Transverse colon (tissue), 4 donors: ENCODE results near the gene SLC22A23. TPM values are rescaled to one million over a fixed set of nuclear protein-coding genes. Genes with fewer than 3 reads are reported as not detected.

Source experiments
- DNase-seq: peaks from one replicate; pipeline ENCODE4 v3.0.0-alpha.2; 2019
- H3K27ac ChIP-seq, 4 donors: fragments of 200-600 bp; sonication (generic); 2 replicates each; pipeline ENCODE4 v1.5.1; 2016 to 2018; ENCODE audit warnings: inconsistent platforms in 4 of 4
- H3K27me3 ChIP-seq: fragments of 200-600 bp; sonication (generic); 2 replicates; pipeline ENCODE4 v1.5.1; 2017; ENCODE audit warnings: inconsistent platforms
- H3K36me3 ChIP-seq, 4 donors: fragments of 200-600 bp; sonication (generic); 2 replicates each; pipeline ENCODE4 v1.5.1; 2017 to 2019; ENCODE audit warnings: inconsistent platforms in 4 of 4
- H3K4me1 ChIP-seq, 4 donors: fragments of 200-600 bp; sonication (generic); 2 replicates each; pipeline ENCODE4 v1.5.1; 2017 to 2020; ENCODE audit warnings: inconsistent platforms in 4 of 4
- H3K4me3 ChIP-seq, 4 donors: fragments of 200-600 bp; sonication (generic); 1 replicate in 1 of 4; 2 replicates in 3 of 4; pipeline versions ENCODE4 v1.5.1 to v1.6.1; 2017 to 2019; ENCODE audit warnings: inconsistent platforms in 4 of 4
- H3K9me3 ChIP-seq, 2 donors: fragments of 200-600 bp; sonication (generic); 2 replicates each; pipeline ENCODE4 v1.5.1; 2017 to 2019; ENCODE audit warnings: inconsistent platforms in 2 of 2
- CTCF ChIP-seq, 5 experiments: fragments of 200-600 bp in 3 of 5; fragments of 450-650 bp in 2 of 5; sonication (generic) in 3 of 5; IDR thresholded peaks; 1 replicate in 2 of 5; 2 replicates in 3 of 5; pipeline ENCODE4 v1.5.1; 2016 to 2017; ENCODE audit warnings: antibody characterized with exemption in 5 of 5, inconsistent platforms in 3 of 5, mild to moderate bottlenecking in 2 of 5, moderate library complexity in 1 of 5
- EP300 ChIP-seq: sonication (generic); formaldehyde crosslinking; IDR thresholded peaks from one replicate; pipeline ENCODE4 v1.6.1; 2017; ENCODE audit warnings: antibody characterized with exemption, low read depth
- POLR2A ChIP-seq: fragments of 450-650 bp; IDR thresholded peaks from one replicate; pipeline ENCODE4 v1.6.1; 2016; ENCODE audit warnings: antibody characterized with exemption, mild to moderate bottlenecking, moderate library complexity
- POLR2AphosphoS5 ChIP-seq, 3 donors: sonication (generic); formaldehyde crosslinking; IDR thresholded peaks; one replicate each; pipeline ENCODE4 v1.6.1; 2016; ENCODE audit warnings: antibody characterized with exemption in 3 of 3
- WGBS, 2 donors: methylation state at CpG; one replicate each; pipeline ENCODE4 v1.1.5; 2018; ENCODE audit warnings: low coverage in 1 of 2; 5-methylcytosine and 5-hydroxymethylcytosine counted together
- in situ Hi-C, 4 donors: fragments of 200-750 bp; cut with MboI; loops; one replicate each; pipeline versions ENCODE4 v1.15.0 to v1.15.1; 2017; ENCODE audit warnings: low sequenced_read_pairs in 3 of 4, low pct_ligation_motif_present in 1 of 4, low pct_unique_long_range_greater_than_20kb in 1 of 4
- intact Hi-C: fragments of 100-400 bp; cut with DNase I; formaldehyde crosslinking; loops from one replicate; pipeline ENCODE4 v1.15.1; 2023; ENCODE audit warnings: low total_unique reads
- total RNA-seq, 4 donors: library from RNA; depleted of rRNA; stranded (reverse); fragments of >200 nt; gene quantifications; one replicate each; pipeline ENCODE4 v1.1.0, GENCODE V29; 2016

SLC22A23 gene
- total RNA-seq, 4 donors from 2014 or later: 96.1 to 161 (median 117) TPM

GRCh38 chr6:3391902-3392458, 64.9 kb downstream of the SLC22A23 start:
- Histone ChIP-seq H3K27me3 (no peaks in the 10 kb centered on the region), H3K36me3 (no peaks in the 10 kb centered on the region), H3K27ac (peak overlapping the region in 3 of 4 donors; percentile 10 to 61 (median 11)), H3K9me3 (no peaks in the 10 kb centered on the region), H3K4me1 (peaks cover 13 to 70% (median 26%) of the 10 kb centered on the region in 4 donors), H3K4me3 (no peak overlapping the region)
- WGBS, 2 donors: 60 to 97% methylated on average over 1 to 3 of the region's 3 CpGs
- in situ Hi-C loops: no loop called here
- no peak for DNase-seq
- no peak for TF ChIP-seq POLR2AphosphoS5 (IDR thresholded peaks at IDR 0.05)
- TF ChIP-seq EP300: no peak
- TF ChIP-seq POLR2A: no peak
- no peak for TF ChIP-seq CTCF (IDR thresholded peaks at IDR 0.05)
- intact Hi-C loops: no loop called here

- Histone ChIP-seq H3K4me3 (no peak overlapping the region), H3K27ac (peak overlapping the region; percentile 61 to 80 (median 72)), H3K9me3 (no peaks in the 10 kb centered on the region), H3K27me3 (no peaks in the 10 kb centered on the region), H3K4me1 (peaks cover 16 to 69% (median 38%) of the 10 kb centered on the region in 4 donors), H3K36me3 (no peaks in the 10 kb centered on the region)
- 38 to 69% methylated on average over 3 to 5 of the region's 5 CpGs for WGBS, 2 donors
- TF ChIP-seq POLR2A (no peak), POLR2AphosphoS5 (IDR thresholded peaks at IDR 0.05) (peak in 2 of 3 donors; percentile 31 to 55), CTCF (IDR thresholded peaks at IDR 0.05) (no peak), EP300 (no peak)
- intact Hi-C loops (no loop called here), in situ Hi-C loops (no loop called here)
- peak; percentile 88 for DNase-seq
These were observed 66.2 kb downstream of the SLC22A23 start for GRCh38 chr6:3390698-3391097.

GRCh38 chr6:3389390-3390167, 67.3 kb downstream of the SLC22A23 start:
- Histone ChIP-seq H3K9me3 (no peaks in the 10 kb centered on the region), H3K4me1 (peaks cover 16 to 76% (median 48%) of the 10 kb centered on the region in 4 donors), H3K36me3 (no peaks in the 10 kb centered on the region), H3K4me3 (no peak overlapping the region), H3K27ac (peak overlapping the region; percentile 61 to 80 (median 72)), H3K27me3 (no peaks in the 10 kb centered on the region)
- no peak for DNase-seq
- TF ChIP-seq EP300: no peak
- intact Hi-C loops (no loop called here), in situ Hi-C loops (no loop called here)
- 71% methylated on average over 15 of the region's 15 CpGs; no CpG with 5 or more reads in 1 of the 2 donors for WGBS, 2 donors

- TF ChIP-seq CTCF (IDR thresholded peaks at IDR 0.05) (no peak), POLR2AphosphoS5 (IDR thresholded peaks at IDR 0.05) (no peak), EP300 (no peak), POLR2A (no peak)
- in situ Hi-C loops (no loop called here), intact Hi-C loops (no loop called here)
- no peak for DNase-seq
- no peaks in the 10 kb centered on the region for H3K36me3 ChIP-seq
- H3K27ac ChIP-seq: peak overlapping the region in 1 of 4 donors; percentile 61
- H3K4me3 ChIP-seq: no peak overlapping the region
- WGBS, 2 donors: 63 to 69% methylated on average over 2 to 9 of the region's 9 CpGs
- peaks cover 20 to 82% (median 55%) of the 10 kb centered on the region in 4 donors for H3K4me1 ChIP-seq
- H3K27me3 ChIP-seq: no peaks in the 10 kb centered on the region
- no peaks in the 10 kb centered on the region for H3K9me3 ChIP-seq
These were observed 68.1 kb downstream of the SLC22A23 start for GRCh38 chr6:3388786-3389185.
